ENCODE data around the gene ITGB2.

Gene ITGB2

GRCh38 chr21:44955798-44956175 lies 35.1 kb upstream of the ITGB2 start:
- no peak for DNase-seq

DNA sequence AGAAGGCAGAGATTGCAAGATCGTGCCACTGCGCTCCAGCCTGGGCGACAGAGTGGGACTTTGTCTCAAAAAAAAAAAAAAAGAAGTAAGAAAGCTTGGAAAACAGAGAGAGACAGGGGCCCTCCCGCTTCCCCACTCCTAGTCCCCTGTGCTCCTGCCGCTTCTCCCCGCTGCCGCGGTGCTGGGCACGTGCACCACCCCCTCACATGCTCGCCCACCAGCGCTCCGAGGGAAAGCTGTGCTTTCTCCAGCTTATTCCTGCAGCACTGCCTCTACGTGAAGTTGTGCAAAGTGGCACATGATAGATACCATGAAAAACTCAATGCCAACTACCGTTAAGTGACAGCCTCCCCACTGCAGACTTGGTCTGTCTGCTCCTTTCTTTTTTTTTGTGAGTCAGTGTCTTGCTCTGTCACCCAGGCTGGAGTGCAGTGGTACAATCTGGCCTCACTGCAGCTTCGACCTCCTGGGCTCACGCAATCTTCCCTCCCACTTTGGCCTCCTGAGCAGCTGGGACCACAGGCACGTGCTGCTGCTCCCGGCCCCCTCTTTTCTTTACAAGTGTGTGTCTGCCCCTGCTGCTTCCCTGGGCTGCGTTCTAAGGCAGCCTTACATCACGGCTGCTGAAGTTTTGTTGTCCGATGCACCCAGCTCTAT lies 34.6 kb upstream of the ITGB2 start:
- DNase-seq, result peak in 10 of 58 donors; percentile 4 to 45 (median 24)

GRCh38 chr21:44954281-44954771 lies 33.6 kb upstream of the ITGB2 start:
- DNase-seq, result no peak

DNA sequence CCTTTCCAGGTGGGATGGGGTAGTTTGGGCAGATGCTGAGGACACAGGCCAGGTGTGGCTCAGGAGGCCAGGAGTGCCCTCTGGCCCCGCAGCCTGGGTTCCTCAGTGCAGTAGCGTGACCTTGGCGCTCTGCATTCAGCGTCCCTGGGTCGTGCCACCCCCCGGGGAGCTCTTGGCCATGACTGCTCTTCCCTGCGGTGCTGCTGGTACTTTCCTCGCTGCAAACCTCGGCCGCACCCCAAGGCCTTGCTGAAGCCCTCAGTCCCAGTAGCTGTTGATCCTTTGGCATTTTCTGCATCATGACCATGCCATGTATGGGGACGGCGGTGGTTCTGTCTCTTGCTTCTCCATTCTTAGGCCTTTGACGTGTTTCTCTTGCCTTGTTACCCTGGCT lies 32.9 kb upstream of the ITGB2 start:
- DNase-seq, result no peak

- no peak for DNase-seq
Observed at GRCh38 chr21:44952929-44953627, 32.4 kb upstream of the ITGB2 start.

- DNase-seq, result peak in 5 of 58 donors; percentile 16 to 30 (median 22)
Observed at GRCh38 chr21:44952116-44952928, 31.6 kb upstream of the ITGB2 start.

GRCh38 chr21:44951186-44951915 lies 30.7 kb upstream of the ITGB2 start:
- no peak for DNase-seq

- no peak for DNase-seq
Observed at GRCh38 chr21:44950351-44950750, 29.7 kb upstream of the ITGB2 start.

DNA sequence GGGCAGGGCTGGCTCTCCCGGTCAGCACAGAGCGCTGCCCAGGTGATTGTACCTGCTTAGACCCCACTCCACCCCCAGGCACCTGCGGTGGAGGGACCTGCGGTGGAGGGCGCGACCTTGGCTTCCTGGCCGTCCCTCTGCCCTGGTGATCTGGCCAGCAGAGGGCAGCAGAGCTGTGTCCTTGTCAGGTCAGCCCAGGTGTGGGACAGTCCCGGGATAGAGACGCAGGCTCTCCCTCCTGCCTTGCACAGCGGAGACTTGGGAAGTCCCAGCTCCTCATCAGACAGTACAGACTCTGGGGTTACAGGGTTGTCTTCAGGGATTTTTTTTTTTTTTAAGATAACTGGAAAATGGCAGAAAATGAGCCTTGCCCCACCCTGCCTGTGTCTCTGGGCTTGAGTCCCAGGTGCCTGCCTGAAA lies 29.1 kb upstream of the ITGB2 start:
- peak in 40 of 58 donors; percentile 4 to 78 (median 41) for DNase-seq

DNA sequence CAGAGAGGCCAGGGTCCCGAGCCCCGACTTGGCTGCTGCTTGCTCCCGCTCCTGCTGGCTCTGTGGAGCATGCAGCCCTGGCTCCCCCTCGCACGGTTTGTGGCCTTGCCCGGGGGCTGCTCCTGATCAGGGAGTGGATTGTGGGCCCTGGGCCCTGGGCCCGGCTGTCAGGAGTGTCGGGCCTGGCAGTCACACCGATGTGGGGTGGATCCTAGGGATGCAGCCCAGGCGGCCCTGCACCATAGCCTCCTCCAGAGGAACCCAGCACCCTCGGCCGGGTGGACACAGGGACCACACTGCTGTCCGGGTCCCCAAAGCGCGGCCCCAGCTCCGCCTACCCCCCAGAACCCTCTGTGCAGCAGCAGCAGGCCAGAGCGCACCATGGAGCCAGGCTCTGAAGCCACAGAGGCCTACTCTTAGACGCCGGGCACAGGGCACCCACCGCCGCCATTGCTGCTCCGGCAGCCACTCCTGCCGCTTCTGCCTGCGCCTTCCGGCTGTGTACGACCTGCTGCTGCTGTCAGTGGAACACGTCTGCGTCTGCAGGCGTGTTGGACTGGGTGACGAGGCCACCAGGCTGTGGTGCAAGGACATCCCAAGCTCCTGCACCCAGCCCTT lies 28.6 kb upstream of the ITGB2 start:
- DNase-seq, result no peak

DNA sequence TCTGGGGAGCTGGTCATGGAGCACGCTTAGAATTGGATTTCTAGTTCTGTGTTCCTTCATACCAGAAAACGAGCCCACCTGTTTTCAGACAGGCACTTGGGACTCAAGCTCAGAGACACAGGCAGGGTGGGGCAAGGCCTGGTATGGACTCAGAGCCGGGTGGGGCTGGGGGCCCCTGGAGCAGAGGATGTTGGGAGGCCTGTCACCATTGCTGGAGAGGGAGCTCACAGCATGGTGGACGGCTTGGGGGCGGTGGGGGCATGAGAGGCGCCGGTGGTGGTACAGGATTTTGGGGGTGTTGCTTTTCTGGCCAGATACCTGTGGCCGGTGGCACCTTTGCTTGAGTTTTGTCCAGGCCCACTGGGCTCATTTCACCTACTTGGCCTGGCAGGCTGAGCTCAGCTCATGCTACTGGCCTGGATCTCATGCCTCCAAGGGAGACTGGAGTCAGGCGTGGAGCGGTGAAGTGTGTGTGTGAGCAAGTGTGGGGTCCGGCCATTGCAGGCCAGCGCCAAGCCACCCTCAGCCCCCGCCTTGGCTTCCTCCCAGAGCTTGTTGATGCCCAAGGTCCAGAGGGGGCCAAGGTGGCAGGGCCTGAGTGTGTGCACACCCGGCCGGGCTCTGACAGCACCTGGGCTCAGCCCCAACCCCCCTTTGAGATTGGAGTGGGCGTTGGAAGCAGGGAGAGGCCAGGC lies 27.9 kb upstream of the ITGB2 start:
- no peak for DNase-seq

GRCh38 chr21:44947930-44948331 lies 27.2 kb upstream of the ITGB2 start:
- DNase-seq, result no peak

DNA sequence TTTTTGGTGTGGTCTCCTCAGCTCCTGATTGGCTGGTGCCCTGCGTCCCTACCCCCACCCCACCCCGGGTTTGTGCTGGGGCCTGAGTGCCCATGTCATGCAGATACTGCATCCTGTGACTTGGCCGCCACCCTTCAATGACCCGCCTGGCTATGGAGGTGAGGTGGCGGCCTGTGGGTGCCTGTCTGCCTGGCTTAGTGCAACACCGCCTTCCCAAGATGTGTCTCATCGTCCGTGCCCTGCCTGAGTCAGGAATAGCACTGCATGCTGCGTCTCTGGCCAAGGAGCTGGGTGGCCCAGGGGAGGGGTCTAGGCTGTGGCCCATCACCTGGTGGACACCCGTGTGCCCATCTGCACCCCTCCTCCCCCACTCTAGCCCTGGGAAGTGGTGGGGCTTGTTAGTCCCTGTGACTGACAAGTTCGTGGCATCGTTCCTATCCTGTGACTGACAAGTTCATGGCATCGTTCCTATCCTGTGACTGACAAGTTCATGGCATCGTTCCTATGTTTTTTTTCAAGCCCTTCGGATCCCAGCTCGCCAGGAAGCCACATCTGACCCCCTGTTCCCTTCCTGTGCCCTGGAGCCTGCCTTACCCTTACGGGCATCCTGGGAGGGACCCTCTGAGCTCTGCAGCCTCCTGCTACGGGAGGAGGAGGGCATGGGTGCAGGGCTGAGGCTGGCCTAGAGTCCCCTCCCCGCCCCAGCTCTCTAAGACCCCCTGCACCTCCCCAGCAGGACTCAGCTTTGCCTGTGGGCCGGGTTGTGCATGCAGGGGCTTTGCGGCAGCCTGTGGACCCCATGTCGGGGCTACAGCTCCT lies 26.6 kb upstream of the ITGB2 start:
- no peak for DNase-seq

DNA sequence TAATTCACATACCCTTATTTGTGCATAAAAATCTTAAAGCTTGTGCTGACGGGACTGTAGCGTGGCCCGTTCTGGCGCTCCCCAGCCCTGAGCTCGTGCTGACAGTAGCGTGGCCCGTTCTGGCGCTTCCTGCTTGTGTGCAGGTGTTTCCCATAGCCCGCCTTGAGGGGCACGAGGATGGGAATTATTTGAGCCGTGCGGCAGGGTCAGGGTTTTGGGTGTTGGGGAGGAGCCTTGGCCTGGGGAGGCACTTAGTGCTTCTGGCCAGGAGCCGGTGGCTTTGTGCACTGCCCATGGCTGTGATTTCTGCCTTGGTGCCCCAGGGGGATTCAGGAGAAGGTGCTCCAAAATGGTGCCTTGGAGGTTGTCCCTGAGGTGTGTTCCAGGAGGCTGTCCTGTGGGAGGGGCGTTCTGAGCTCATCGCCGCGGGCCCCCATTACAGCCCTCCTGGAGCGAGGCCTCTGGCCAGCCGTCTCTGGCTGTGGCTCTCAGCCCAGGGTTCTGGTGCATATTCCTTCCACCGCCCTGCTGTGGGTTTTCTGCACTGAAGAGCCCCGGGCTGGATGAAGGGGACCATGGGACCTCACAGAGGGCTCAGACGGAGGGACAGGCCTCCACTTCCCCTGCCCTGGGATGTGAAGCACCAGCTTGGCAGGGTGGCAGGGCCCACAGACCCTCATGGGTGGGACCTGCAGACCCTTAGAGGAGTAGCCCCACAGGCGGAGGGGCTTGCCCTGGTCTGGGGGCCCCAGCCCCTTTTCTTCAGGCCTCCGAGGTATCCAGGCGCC lies 25.7 kb upstream of the ITGB2 start:
- no peak for DNase-seq

DNA sequence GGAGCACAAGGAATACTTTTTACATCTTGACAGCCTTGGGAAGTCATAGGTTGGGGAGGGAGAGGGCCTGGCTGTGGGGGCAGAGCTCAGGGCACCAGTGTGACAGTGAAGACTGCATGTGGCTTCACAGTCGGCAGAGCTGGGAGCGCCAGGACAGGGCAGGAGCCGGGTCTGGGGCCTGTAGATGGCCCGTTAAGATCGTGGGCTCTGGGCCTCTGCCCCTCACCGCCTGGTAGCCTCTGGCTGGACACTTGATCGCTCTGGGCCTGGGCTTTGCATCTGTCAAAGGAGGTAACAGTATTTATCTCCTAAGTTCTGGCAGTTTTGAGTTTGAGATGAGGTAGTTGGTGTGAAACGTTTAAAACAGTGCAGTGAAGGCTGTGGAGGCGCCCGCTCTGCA lies 23.9 kb upstream of the ITGB2 start:
- DNase-seq, result no peak

DNA sequence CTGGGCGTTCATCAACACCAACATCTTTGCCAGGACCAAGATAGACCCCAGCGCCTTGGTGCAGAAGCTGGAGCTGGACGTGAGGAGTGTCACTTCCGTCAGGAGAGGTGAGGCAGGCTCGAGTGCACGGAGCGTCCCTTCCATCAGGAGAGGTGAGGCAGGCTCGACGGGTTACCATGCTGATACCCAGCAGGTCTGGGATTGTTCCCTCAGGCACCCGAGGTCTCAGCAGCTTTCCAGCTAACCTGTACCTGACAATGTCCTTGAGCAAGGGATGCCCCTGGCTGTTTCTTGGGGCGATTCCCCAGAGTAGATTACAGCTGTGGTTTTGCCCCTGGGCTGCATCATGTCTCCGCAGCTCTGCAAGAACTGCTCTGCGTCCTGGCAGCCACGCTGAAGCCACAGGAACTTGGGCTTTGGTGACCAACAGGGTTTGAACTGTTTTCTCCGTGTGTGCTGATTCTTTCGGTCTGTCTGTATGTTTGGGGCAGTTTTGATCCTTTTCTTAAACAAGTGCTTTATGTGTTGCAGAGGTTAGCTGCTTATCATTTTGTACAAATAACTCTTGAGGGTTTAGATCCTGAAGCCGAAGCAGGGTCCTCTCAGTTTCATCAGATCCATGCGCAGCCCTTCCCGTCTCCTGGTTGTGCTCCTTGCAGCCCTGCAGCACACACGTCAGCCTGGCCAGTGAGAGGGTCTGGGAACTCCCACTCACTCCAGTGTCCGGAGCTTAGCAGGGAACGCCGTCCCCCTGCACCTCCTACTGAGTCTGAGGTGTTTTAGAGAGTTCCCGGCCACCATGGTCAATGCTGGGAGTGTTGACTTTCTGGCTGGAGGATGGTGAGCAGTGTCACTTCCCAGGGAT lies 23.2 kb upstream of the ITGB2 start:
- DNase-seq, result no peak

- no peak for DNase-seq
Observed at GRCh38 chr21:44943005-44943685, 22.4 kb upstream of the ITGB2 start.

Data from anterior cingulate cortex (tissue), 58 donors.